ENCODE measurements around the gene MATN1. TPM values are rescaled to one million over a fixed set of nuclear protein-coding genes. Genes with fewer than 3 reads are reported as not detected.
A peak's percentile ranks its signal among the peaks of the same experiment; 100 is the strongest.

The MATN1 gene
- total RNA-seq, 1 donor from 2014 or later = 0.47 TPM

DNA sequence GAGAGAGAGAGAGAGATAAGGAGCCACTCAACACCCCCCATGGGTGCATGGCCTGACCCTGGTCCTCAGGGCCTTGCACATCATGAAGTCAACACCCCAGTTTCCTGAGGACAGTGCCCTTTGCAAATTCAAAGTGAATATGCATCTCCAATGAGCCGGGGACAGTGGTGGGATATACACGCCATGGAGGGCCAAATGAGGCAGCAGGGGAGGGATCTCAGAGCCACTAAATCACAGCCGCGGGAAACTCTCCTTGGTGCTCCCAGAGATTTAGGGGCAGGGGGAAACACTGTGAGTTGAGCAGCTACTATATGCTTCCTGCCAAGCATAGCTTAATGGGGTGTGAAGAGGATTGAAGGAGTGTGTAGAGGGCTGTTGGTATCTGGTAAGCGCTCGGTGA lies 35.5 kb downstream of the MATN1 start:
- no peak for DNase-seq (ENCODE audit: low spot score)
- peaks cover 75% of the 10 kb centered on the region for H3K27me3 Mint-ChIP-seq (ENCODE audit: low read depth)
- H3K27ac Mint-ChIP-seq (ENCODE audit: unreplicated experiment) = no peak overlapping the region
- H3K9me3 Mint-ChIP-seq (ENCODE audit: low read depth) = no peaks in the 10 kb centered on the region
- TF ChIP-seq, protein P1, sequence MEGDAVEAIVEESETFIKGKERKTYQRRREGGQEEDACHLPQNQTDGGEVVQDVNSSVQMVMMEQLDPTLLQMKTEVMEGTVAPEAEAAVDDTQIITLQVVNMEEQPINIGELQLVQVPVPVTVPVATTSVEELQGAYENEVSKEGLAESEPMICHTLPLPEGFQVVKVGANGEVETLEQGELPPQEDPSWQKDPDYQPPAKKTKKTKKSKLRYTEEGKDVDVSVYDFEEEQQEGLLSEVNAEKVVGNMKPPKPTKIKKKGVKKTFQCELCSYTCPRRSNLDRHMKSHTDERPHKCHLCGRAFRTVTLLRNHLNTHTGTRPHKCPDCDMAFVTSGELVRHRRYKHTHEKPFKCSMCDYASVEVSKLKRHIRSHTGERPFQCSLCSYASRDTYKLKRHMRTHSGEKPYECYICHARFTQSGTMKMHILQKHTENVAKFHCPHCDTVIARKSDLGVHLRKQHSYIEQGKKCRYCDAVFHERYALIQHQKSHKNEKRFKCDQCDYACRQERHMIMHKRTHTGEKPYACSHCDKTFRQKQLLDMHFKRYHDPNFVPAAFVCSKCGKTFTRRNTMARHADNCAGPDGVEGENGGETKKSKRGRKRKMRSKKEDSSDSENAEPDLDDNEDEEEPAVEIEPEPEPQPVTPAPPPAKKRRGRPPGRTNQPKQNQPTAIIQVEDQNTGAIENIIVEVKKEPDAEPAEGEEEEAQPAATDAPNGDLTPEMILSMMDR (IDR thresholded peaks at IDR 0.05) = no peak
- H3K4me3 Mint-ChIP-seq (ENCODE audit: unreplicated experiment) = no peak overlapping the region
- H3K36me3 Mint-ChIP-seq (ENCODE audit: low read depth) = no peaks in the 10 kb centered on the region
- peaks cover 3% of the 10 kb centered on the region for H3K4me1 Mint-ChIP-seq (ENCODE audit: low read depth)

DNA sequence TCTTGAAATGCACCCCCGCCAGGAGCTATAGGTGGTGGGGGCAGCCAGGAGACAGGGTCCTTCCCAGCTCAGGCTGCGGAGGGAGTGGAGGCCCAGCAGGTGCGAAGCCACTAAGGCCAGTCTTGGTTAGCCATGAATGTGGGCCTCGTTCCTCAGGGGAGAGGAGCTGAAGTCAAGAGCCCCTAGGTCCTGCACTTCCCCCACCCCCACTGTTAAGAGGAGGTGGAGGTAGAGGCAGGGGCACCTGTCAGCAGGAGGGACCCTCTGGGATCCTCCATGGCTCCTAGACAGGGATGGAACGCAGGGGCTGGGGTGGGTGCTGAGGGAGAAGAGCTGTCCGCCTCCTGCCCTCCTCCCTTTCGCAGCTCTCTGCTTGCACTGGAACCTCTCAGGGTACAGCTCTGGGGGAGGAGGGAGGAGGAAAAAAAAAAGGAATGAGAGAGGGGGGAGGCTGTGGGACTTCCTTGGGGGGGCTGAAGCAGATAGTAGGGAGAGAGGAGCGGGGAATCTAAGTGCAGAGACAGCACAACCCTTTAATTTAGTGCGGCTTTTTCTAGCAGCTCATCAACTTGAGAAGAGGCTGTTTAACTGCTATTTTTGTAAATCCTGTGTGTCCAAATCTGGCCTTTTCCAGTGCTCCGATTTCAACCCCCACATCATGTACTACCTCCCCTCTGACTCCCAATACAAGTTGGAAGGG lies 37.0 kb downstream of the MATN1 start:
- Mint-ChIP-seq H3K4me3 (ENCODE audit: unreplicated experiment) (no peak overlapping the region), H3K27ac (ENCODE audit: unreplicated experiment) (no peak overlapping the region), H3K27me3 (ENCODE audit: low read depth) (peaks cover 76% of the 10 kb centered on the region), H3K9me3 (ENCODE audit: low read depth) (no peaks in the 10 kb centered on the region), H3K36me3 (ENCODE audit: low read depth) (no peaks in the 10 kb centered on the region), H3K4me1 (ENCODE audit: low read depth) (peaks cover 3% of the 10 kb centered on the region)
- TF ChIP-seq, protein P1 (IDR thresholded peaks at IDR 0.05) = no peak
- no peak for DNase-seq (ENCODE audit: low spot score)

DNA sequence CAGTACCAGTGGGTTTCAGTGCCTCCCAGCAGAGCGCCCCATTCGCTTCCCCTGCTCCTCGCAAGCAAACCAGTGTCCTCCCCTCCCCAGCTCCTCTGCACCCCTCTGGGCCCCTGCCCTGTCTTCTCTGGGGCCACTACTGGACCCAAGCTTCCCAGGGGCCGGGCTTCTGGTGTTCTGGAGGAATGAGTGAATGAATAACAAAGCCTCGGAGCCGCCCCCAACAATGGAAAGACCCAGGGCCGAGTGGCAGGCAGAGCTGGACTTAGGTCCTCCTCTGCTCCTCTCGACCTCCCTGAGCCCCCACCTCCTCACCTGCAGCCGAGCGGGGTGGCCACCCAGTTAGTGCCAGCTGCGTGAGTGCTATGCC lies 37.6 kb downstream of the MATN1 start:
- Mint-ChIP-seq H3K9me3 (ENCODE audit: low read depth) (no peaks in the 10 kb centered on the region), H3K4me1 (ENCODE audit: low read depth) (peaks cover 3% of the 10 kb centered on the region), H3K27ac (ENCODE audit: unreplicated experiment) (no peak overlapping the region), H3K4me3 (ENCODE audit: unreplicated experiment) (no peak overlapping the region), H3K27me3 (ENCODE audit: low read depth) (peaks cover 75% of the 10 kb centered on the region), H3K36me3 (ENCODE audit: low read depth) (no peaks in the 10 kb centered on the region)
- no peak for DNase-seq (ENCODE audit: low spot score)
- TF ChIP-seq, protein P1 (IDR thresholded peaks at IDR 0.05) = no peak

DNA sequence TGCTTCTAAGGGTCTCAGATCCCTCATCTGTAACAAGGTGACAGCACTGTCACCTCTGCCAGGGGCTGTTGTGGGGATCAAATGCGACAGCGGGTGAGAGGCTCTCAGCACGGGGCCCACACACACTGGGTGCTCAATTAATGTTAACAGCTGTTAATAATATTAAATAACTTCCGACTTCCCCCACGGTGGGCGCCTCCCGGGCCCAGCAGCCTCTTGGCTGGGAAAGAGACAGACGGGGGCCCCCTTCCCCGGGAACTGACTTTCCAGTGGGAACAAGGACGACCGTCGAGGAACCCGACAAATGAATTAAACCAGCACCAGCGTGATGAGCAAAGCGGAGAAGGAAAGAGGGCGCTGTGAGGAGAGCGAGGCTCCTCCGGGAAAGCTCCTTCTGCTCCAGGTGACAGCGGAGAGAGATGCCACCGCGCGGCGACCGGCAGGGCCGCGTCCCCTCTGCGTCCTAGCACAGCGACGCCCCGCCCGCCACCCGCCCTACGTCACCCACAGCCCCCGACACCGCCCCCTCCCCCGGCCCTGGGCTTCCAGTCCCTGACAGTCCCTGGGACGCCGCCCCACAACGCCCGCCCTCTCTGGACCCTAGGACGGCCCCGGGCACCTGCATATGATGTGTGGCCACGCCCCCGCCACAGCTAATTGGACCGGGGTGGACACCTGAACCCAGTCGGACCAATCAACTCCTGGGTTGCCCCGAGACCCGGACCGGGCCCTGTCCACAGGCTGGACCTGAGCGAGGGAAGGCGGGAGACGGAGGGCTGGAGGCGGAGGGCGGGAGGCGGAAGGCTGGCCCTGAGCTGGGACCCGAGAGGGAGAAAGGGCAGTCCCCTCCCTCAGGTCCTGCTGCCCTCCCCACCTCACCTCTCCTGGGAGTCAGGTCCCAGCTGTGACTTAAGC lies 38.2 kb downstream of the MATN1 start:
- no peak overlapping the region for H3K4me3 Mint-ChIP-seq (ENCODE audit: unreplicated experiment)

DNA sequence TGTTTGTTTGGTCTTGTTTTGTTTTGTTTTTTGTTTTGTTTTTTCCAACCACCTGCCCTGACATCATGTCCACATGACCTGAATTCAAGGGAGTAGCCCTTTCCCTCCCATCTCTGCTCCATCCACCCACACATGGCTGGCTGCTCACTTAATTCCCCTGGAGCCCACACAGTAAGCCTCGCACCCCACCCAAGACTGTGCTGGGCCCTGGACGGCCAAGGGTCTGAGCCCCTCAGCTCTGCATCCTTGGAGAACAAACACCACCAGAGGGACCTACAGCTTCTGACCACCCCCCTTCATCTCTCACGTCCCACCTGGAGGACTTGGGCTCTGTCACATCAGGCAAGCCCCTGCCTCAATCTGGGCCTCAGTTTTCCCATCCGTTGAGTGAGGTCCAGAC lies 39.1 kb downstream of the MATN1 start:
- no peaks in the 10 kb centered on the region for H3K36me3 Mint-ChIP-seq (ENCODE audit: low read depth)
- no peak overlapping the region for H3K27ac Mint-ChIP-seq (ENCODE audit: unreplicated experiment)
- H3K4me3 Mint-ChIP-seq (ENCODE audit: unreplicated experiment) = no peak overlapping the region
- H3K4me1 Mint-ChIP-seq (ENCODE audit: low read depth) = no peaks in the 10 kb centered on the region
- H3K9me3 Mint-ChIP-seq (ENCODE audit: low read depth) = no peaks in the 10 kb centered on the region
- peak; percentile 56 for DNase-seq (ENCODE audit: low spot score)
- H3K27me3 Mint-ChIP-seq (ENCODE audit: low read depth) = peaks cover 67% of the 10 kb centered on the region
- TF ChIP-seq, protein P1 (IDR thresholded peaks at IDR 0.05) = no peak

More for the DNA sequence above, 38.2 kb downstream of the MATN1 start:
- H3K27ac Mint-ChIP-seq (ENCODE audit: unreplicated experiment) = no peak overlapping the region
- DNase-seq (ENCODE audit: low spot score) = peak; percentile 53
- peaks cover 75% of the 10 kb centered on the region for H3K27me3 Mint-ChIP-seq (ENCODE audit: low read depth)
- H3K9me3 Mint-ChIP-seq (ENCODE audit: low read depth) = no peaks in the 10 kb centered on the region
- H3K4me1 Mint-ChIP-seq (ENCODE audit: low read depth) = peaks cover 3% of the 10 kb centered on the region
- TF ChIP-seq, protein P1 (IDR thresholded peaks at IDR 0.05) = peak; percentile 24
- H3K36me3 Mint-ChIP-seq (ENCODE audit: low read depth) = no peaks in the 10 kb centered on the region
